ENCODE data around the gene FOXA1.

- TF ChIP-seq CTCF (IDR thresholded peaks at IDR 0.05) (no peak), ZFX (IDR thresholded peaks at IDR 0.05; ENCODE audit: borderline replicate concordance) (no peak)
Observed at GRCh38 chr14:37601865-37602264, 6.8 kb upstream of the FOXA1 start.

Measured in 22Rv1 (cell line).